Peyer's patch (tissue), 4 donors: ENCODE results near the gene MMP27. TPM values are rescaled to one million over a fixed set of nuclear protein-coding genes. Genes with fewer than 3 reads are reported as not detected.

Source experiments
- DNase-seq, 3 donors: peaks; one replicate each; pipeline ENCODE4 v3.0.0-alpha.2; 2017 to 2019
- H3K27ac ChIP-seq, 4 donors: fragments of 200-600 bp; sonication (generic); one replicate each; pipeline ENCODE4 v1.5.1; 2016 to 2019
- H3K27me3 ChIP-seq, 2 donors: fragments of 200-600 bp; sonication (generic); one replicate each; pipeline ENCODE4 v1.5.1; 2019
- H3K36me3 ChIP-seq, 3 donors: fragments of 200-600 bp; sonication (generic); one replicate each; pipeline ENCODE4 v1.5.1; 2016 to 2019
- H3K4me1 ChIP-seq, 4 donors: fragments of 200-600 bp; sonication (generic); one replicate each; pipeline ENCODE4 v1.5.1; 2016 to 2019
- H3K4me3 ChIP-seq, 4 donors: fragments of 200-600 bp; sonication (generic); 1 replicate in 3 of 4; 2 replicates in 1 of 4; pipeline ENCODE4 v1.5.1; 2016 to 2019; ENCODE audit warnings: mild to moderate bottlenecking in 1 of 4
- H3K9me3 ChIP-seq, 4 donors: fragments of 200-600 bp; sonication (generic); one replicate each; pipeline ENCODE4 v1.5.1; 2016 to 2019; ENCODE audit warnings: mild to moderate bottlenecking in 1 of 4
- CTCF ChIP-seq, 6 experiments: fragments of 450-650 bp in 4 of 6; fragments of 200-600 bp in 2 of 6; sonication (generic) in 1 of 6; IDR thresholded peaks; one replicate each; pipeline ENCODE4 v1.5.1; 2017 to 2019; ENCODE audit warnings: antibody characterized with exemption in 6 of 6, mild to moderate bottlenecking in 3 of 6, moderate library complexity in 1 of 6
- POLR2A ChIP-seq, 2 donors: fragments of 450-650 bp; IDR thresholded peaks; one replicate each; pipeline ENCODE4 v1.5.1; 2017; ENCODE audit warnings: antibody characterized with exemption in 2 of 2, mild to moderate bottlenecking in 2 of 2, moderate library complexity in 2 of 2
- total RNA-seq, 4 donors: library from RNA; depleted of rRNA; stranded (reverse); fragments of >200 nt; gene quantifications; one replicate each; pipeline ENCODE4 v1.1.0, GENCODE V29; 2016

The MMP27 gene
- total RNA-seq, 4 donors from 2014 or later: 0.40 TPM; not detected in 3

GRCh38 chr11:102656528-102656927 is 49.0 kb downstream of the MMP27 start:
- no peaks in the 10 kb centered on the region for H3K9me3 ChIP-seq
- H3K27ac ChIP-seq: no peak overlapping the region
- H3K4me3 ChIP-seq: no peak overlapping the region
- DNase-seq: no peak
- no peaks in the 10 kb centered on the region for H3K36me3 ChIP-seq
- no peak for TF ChIP-seq POLR2A (IDR thresholded peaks at IDR 0.05)
- no peak for TF ChIP-seq CTCF (IDR thresholded peaks at IDR 0.05)
- H3K27me3 ChIP-seq: no peaks in the 10 kb centered on the region
- H3K4me1 ChIP-seq: no peaks in the 10 kb centered on the region

GRCh38 chr11:102655547-102655946 is 50.0 kb downstream of the MMP27 start:
- no peak for TF ChIP-seq CTCF (IDR thresholded peaks at IDR 0.05)
- no peak for TF ChIP-seq POLR2A (IDR thresholded peaks at IDR 0.05)
- no peak for DNase-seq
- Histone ChIP-seq H3K9me3 (no peaks in the 10 kb centered on the region), H3K27ac (no peak overlapping the region), H3K4me1 (no peaks in the 10 kb centered on the region), H3K4me3 (no peak overlapping the region), H3K27me3 (no peaks in the 10 kb centered on the region), H3K36me3 (no peaks in the 10 kb centered on the region)

GRCh38 chr11:102654761-102655160 is 50.8 kb downstream of the MMP27 start:
- Histone ChIP-seq H3K4me1 (no peaks in the 10 kb centered on the region), H3K9me3 (no peaks in the 10 kb centered on the region), H3K27me3 (no peaks in the 10 kb centered on the region), H3K4me3 (no peak overlapping the region), H3K27ac (no peak overlapping the region), H3K36me3 (no peaks in the 10 kb centered on the region)
- TF ChIP-seq CTCF (IDR thresholded peaks at IDR 0.05) (no peak), POLR2A (IDR thresholded peaks at IDR 0.05) (no peak)
- DNase-seq: no peak

GRCh38 chr11:102653744-102654291 is 51.8 kb downstream of the MMP27 start:
- no peak for TF ChIP-seq POLR2A (IDR thresholded peaks at IDR 0.05)
- no peak for TF ChIP-seq CTCF (IDR thresholded peaks at IDR 0.05)
- no peaks in the 10 kb centered on the region for H3K27me3 ChIP-seq
- no peak overlapping the region for H3K4me3 ChIP-seq
- H3K27ac ChIP-seq: no peak overlapping the region
- no peaks in the 10 kb centered on the region for H3K4me1 ChIP-seq
- no peaks in the 10 kb centered on the region for H3K36me3 ChIP-seq
- no peak for DNase-seq
- no peaks in the 10 kb centered on the region for H3K9me3 ChIP-seq

GRCh38 chr11:102647430-102647829 is 58.1 kb downstream of the MMP27 start:
- H3K9me3 ChIP-seq: no peaks in the 10 kb centered on the region
- H3K4me1 ChIP-seq: no peaks in the 10 kb centered on the region
- no peak for DNase-seq
- no peaks in the 10 kb centered on the region for H3K36me3 ChIP-seq
- TF ChIP-seq POLR2A (IDR thresholded peaks at IDR 0.05) (no peak), CTCF (IDR thresholded peaks at IDR 0.05) (no peak)
- no peak overlapping the region for H3K4me3 ChIP-seq
- no peak overlapping the region for H3K27ac ChIP-seq
- H3K27me3 ChIP-seq: no peaks in the 10 kb centered on the region

GRCh38 chr11:102643941-102644340 is 61.6 kb downstream of the MMP27 start:
- Histone ChIP-seq H3K27me3 (no peaks in the 10 kb centered on the region), H3K4me3 (no peak overlapping the region), H3K27ac (no peak overlapping the region), H3K4me1 (no peaks in the 10 kb centered on the region), H3K36me3 (no peaks in the 10 kb centered on the region), H3K9me3 (no peaks in the 10 kb centered on the region)
- TF ChIP-seq CTCF (IDR thresholded peaks at IDR 0.05) (no peak), POLR2A (IDR thresholded peaks at IDR 0.05) (no peak)
- no peak for DNase-seq
